ENCODE results near the gene LMO2.
A peak's percentile ranks its signal among the peaks of the same experiment; 100 is the strongest.

Gene LMO2

GRCh38 chr11:33835143-33835878 lies 56.6 kb downstream of the LMO2 start:
- H3K27ac Mint-ChIP-seq = no peak overlapping the region
- no peak overlapping the region for H3K4me3 Mint-ChIP-seq
- TF ChIP-seq CTCF (IDR thresholded peaks at IDR 0.05) = no peak
- H3K4me1 Mint-ChIP-seq = peaks cover 4% of the 10 kb centered on the region
- no peaks in the 10 kb centered on the region for H3K9me3 Mint-ChIP-seq
- peaks cover 28% of the 10 kb centered on the region for H3K27me3 Mint-ChIP-seq (ENCODE audit: low read depth, poor library complexity)
- DNase-seq = no peak
- no peaks in the 10 kb centered on the region for H3K36me3 Mint-ChIP-seq (ENCODE audit: low read depth)

GRCh38 chr11:33832676-33833075 lies 59.2 kb downstream of the LMO2 start:
- Mint-ChIP-seq H3K27ac (no peak overlapping the region), H3K4me1 (peaks cover 10% of the 10 kb centered on the region), H3K9me3 (no peaks in the 10 kb centered on the region), H3K36me3 (ENCODE audit: low read depth) (no peaks in the 10 kb centered on the region), H3K4me3 (no peak overlapping the region), H3K27me3 (ENCODE audit: low read depth, poor library complexity) (peaks cover 43% of the 10 kb centered on the region)
- no peak for DNase-seq
- no peak for TF ChIP-seq CTCF (IDR thresholded peaks at IDR 0.05)

GRCh38 chr11:33830903-33831648 lies 60.8 kb downstream of the LMO2 start:
- H3K4me3 Mint-ChIP-seq = no peak overlapping the region
- H3K36me3 Mint-ChIP-seq (ENCODE audit: low read depth) = no peaks in the 10 kb centered on the region
- no peak overlapping the region for H3K27ac Mint-ChIP-seq
- peaks cover 24% of the 10 kb centered on the region for H3K4me1 Mint-ChIP-seq
- TF ChIP-seq CTCF (IDR thresholded peaks at IDR 0.05) = no peak
- no peak for DNase-seq
- no peaks in the 10 kb centered on the region for H3K9me3 Mint-ChIP-seq
- peaks cover 49% of the 10 kb centered on the region for H3K27me3 Mint-ChIP-seq (ENCODE audit: low read depth, poor library complexity)

GRCh38 chr11:33829430-33830141 lies 62.3 kb downstream of the LMO2 start:
- Mint-ChIP-seq H3K36me3 (ENCODE audit: low read depth) (no peaks in the 10 kb centered on the region), H3K27me3 (ENCODE audit: low read depth, poor library complexity) (peaks cover 54% of the 10 kb centered on the region), H3K4me3 (peak overlapping the region; percentile 93), H3K4me1 (peaks cover 23% of the 10 kb centered on the region), H3K27ac (no peak overlapping the region), H3K9me3 (peaks cover under 1% of the 10 kb centered on the region)
- peak; percentile 56 for DNase-seq
- TF ChIP-seq CTCF (IDR thresholded peaks at IDR 0.05) = peak; percentile 74

- Mint-ChIP-seq H3K4me3 (peak overlapping the region; percentile 93), H3K4me1 (peaks cover 23% of the 10 kb centered on the region), H3K36me3 (ENCODE audit: low read depth) (no peaks in the 10 kb centered on the region), H3K27me3 (ENCODE audit: low read depth, poor library complexity) (peaks cover 49% of the 10 kb centered on the region), H3K9me3 (peaks cover 8% of the 10 kb centered on the region), H3K27ac (no peak overlapping the region)
- peak; percentile 35 for DNase-seq
- no peak for TF ChIP-seq CTCF (IDR thresholded peaks at IDR 0.05)
These were observed 63.1 kb downstream of the LMO2 start for GRCh38 chr11:33828604-33829429.
